ENCODE results near the gene RAB13. TPM values are rescaled to one million over a fixed set of nuclear protein-coding genes. Genes with fewer than 3 reads are reported as not detected.

RAB13 gene
- total RNA-seq, 1 donor from 2014 or later, result 57.3 TPM

DNA sequence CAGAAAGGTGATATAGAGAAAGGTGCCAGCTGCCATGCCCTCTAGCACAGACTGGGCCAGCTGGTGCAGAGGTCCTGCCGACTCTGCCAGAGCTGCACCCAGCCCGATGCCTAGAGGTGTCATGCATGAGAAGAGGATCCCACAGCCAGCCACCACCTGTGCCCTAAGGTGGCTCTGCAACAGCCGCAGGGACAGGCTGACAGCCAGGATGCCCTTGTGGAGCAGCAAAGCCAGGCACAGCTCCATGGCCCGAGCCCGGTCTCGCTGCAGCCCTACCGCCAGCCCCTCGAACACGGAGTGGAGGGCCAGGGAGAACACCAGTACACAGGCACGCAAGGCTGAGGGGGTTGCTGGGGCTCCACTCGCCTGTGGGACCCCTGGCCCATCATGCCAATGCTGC is 25.9 kb downstream of the RAB13 start:
- DNase-seq (ENCODE audit: low spot score), result no peak
- intact Hi-C loops (cut with DNase I), result no loop called here

DNA sequence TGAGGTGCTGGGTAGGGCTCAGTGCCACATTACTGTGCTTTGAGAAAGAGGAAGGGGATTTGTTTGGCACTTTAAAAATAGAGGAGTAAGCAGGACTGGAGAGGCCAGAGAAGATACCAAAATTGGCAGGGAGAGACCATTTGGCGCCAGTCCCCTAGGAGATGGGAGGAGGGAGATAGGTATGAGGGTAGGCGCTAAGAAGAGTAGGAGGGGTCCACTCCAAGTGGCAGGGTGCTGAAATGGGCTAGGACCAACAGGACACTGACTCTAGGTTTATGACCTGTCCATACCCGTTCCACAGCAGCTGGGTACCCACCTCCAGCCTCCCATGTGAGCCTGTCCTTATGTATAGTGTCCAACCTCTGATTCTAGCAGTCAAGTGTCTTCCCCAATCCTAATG is 26.7 kb downstream of the RAB13 start:
- intact Hi-C loops (cut with DNase I), result loop anchor here (2.0 kb wide), 2 partner anchors 15 to 19 kb away; no protein-coding TSS in a partner anchor

DNA sequence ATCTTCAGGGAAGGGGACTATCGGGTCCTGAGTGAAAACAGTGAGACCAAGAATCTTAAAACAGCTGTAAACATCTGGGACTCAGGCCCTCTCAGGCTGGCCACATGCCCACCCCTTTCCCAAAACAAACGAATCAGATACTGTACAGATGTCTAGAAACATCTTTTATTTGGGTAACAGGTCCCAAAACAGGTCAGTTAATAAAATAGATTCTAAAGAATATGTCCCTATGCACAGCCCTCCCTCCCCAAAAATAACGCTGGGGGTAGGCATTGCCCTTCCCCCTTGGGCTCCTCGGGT is 27.2 kb downstream of the RAB13 start:
- intact Hi-C loops (cut with DNase I), result loop anchor here (2.0 kb wide), 2 partner anchors 14 to 20 kb away; no protein-coding TSS in a partner anchor
- no peak for DNase-seq (ENCODE audit: low spot score)

More for the DNA sequence above, 26.7 kb downstream of the RAB13 start:
- DNase-seq (ENCODE audit: low spot score), result no peak

DNA sequence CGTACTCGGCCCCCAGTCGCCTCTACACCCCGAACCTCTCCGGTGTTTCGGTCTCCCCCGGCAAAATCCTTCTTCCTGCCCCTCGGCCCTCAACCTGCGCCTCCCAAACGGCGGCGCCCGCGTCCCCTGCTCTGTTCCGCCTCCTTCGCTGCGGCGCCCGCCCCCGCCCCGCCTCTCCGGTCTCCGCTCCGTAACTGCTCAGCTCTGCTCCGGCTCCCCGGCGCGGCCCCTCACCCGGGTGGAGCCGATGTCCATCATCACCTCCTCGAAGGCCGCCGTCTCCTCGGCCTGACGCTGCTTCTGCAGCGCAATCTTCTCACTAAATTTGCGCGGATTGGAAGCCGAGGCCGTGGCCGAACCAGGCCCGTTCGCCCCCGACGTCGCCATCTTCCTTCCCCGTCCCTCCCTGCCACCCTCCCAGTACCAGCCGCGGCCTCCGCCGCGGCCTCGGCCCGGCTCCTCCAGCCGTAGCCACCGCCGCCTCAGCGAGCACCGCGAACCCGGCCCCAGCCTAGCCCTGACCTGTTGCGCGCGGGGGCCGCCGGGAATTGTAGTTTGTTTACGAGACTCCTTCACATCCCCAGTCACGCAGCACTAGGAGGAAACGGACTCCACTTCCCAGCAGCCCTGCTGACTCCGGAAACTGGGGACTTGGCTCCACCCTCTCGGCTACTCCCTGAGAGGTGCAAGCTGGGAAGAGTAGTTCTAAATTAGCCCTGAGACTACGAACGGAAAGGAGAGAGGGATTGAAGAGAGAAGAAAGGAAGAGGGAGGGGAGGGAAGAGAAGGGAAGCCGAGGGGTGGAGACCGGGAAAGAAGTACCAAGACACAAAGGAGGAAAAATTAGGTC is 27.8 kb downstream of the RAB13 start, which contains the start of gene CRTC2:
Gene CRTC2 (minus strand): TSS at position 502 of the 850 bp plus-strand sequence. CDS start 115 bp downstream, at position 387.
- peak; percentile 99 for DNase-seq (ENCODE audit: low spot score)
- intact Hi-C loops (cut with DNase I), result loop anchor here (2.0 kb wide), 2 partner anchors 14 to 20 kb away; no protein-coding TSS in a partner anchor

DNA sequence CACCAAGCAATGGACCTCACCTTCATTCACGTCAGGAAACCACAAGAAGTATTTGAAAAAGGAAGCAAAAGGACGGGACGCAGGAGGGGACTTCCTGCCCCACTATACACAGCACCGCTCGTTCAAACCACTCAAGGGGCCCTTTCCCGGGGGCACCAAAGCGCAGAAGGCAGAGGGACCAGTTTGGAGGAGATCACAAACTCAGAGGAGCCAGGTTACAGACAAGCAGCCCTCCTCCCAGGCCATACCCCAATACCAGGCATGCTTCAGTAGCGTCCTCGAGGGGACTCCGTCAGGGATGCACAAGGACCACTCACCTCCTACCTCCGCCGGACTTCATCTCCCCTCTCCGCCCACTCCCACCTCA is 28.4 kb downstream of the RAB13 start:
- DNase-seq (ENCODE audit: low spot score), result no peak
- intact Hi-C loops (cut with DNase I), result loop anchor here (2.0 kb wide), 2 partner anchors 13 to 21 kb away; no protein-coding TSS in a partner anchor

DNA sequence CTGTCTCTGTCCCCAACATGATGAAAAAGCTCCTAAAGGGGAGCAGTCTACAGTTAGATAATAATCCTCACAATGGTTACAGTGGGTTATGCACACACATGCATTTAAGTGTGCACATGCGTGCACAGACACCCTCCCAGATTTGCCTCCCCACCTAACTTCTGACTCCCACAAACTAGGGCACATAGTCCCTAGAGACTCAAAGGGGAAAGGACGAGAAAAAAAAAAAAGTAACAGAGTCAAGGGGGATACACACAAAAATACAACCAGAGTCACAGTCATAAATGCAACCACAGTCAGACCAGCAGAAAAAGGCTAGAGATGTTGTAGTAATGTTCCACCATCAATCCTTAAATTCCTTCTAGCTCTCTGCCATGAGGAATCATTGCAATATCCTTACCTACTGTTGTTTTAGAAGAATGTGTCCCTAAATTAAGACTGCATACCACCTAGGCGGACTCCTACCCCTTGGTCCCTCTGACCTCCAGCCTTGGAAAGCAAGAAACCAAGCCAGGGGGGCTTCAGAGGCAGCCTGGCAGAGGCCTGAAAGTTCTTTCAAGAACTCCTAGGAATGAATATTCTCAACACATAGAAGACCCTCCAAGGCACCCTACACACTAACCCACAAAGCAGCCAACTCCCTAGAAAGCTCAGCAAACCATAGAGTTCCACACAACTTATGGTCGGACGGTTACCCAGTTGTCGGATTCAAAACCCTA is 29.0 kb downstream of the RAB13 start:
- intact Hi-C loops (cut with DNase I), result no loop called here
- DNase-seq (ENCODE audit: low spot score), result no peak

DNA sequence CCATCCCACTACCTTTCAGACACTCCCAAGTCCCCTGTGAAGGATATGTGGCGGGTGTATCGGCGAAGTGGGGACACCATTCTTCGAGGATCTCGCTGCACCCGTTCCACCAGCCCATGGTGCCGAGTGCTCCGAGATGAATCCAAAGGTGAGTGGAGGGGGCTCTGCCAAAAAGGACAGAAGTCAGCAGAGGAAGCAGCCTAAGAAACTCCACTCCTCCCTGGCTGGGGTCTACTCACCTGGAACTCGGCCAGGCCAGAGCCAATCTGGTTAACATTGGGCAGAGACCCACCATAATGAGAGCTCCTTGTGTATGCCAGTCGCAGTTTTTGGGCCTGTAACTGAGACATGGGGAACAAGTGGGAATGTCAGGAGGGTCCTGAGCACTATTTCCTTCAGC is 31.3 kb downstream of the RAB13 start:
- intact Hi-C loops (cut with DNase I), result no loop called here
- no peak for DNase-seq (ENCODE audit: low spot score)

DNA sequence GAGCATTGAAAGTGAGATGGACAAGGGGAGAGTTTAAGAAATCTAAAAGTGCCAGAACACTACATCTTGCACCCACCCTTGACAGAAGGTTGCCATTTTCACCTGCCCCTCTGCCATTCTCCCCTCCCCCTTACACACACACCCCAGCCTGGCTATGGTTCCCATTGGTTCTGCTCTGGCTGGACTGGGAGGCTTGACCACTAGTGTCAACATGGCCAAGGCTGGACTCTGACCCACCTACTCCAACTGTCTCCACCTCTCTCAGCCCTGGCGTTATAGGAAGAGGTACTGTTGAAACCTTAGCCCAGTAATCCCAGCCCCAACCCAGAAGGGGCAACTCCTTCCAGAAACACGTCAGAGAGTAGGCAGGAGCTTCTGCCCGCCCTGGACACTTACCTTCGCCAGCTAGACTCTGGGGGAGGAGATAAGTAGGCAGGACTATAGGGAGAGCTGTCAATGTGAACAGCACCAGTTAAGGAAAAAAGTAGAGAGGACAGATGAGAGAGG is 32.2 kb downstream of the RAB13 start:
- intact Hi-C loops (cut with DNase I), result no loop called here
- no peak for DNase-seq (ENCODE audit: low spot score)

DNA sequence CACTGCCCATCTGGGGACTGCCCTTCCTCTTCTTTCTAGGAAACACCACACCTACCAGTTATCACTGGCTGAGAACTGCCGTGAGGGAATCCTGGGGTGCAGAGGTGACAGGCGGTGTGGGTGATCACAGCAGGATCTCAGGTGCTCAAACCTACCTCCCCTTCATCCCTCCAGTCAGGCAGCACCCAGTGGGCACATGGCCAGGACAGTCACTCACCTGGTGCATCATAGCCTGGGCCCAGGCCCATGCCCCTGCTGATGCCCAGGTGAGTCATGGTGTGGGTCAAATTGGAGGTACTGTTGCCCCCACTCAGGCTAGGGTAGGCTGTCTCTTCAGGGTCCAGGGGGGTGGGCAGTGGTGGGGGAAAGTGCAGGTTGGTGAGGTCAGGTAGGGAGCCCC is 34.3 kb downstream of the RAB13 start:
- intact Hi-C loops (cut with DNase I), result no loop called here
- no peak for DNase-seq (ENCODE audit: low spot score)

DNA sequence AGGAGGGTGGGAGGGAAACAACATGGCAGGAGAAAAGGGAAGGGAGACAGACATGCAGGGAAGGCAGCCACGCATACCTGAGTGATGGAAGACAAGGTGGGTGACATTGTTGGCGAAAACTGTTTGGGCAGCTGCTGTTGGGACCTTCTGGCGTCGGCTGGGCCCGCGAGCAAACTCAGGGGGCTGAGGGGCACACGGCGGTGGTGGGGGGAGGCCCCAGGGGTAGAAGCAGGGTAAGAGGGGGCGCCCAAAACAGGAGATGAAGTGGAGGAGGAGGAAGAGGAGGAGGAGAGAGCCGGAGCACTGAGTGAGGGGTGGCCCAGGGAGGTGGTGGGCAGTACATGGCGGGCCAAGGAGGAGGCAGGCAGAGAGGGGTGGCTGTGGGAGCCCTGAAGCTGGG is 35.0 kb downstream of the RAB13 start:
- no peak for DNase-seq (ENCODE audit: low spot score)
- intact Hi-C loops (cut with DNase I), result no loop called here

DNA sequence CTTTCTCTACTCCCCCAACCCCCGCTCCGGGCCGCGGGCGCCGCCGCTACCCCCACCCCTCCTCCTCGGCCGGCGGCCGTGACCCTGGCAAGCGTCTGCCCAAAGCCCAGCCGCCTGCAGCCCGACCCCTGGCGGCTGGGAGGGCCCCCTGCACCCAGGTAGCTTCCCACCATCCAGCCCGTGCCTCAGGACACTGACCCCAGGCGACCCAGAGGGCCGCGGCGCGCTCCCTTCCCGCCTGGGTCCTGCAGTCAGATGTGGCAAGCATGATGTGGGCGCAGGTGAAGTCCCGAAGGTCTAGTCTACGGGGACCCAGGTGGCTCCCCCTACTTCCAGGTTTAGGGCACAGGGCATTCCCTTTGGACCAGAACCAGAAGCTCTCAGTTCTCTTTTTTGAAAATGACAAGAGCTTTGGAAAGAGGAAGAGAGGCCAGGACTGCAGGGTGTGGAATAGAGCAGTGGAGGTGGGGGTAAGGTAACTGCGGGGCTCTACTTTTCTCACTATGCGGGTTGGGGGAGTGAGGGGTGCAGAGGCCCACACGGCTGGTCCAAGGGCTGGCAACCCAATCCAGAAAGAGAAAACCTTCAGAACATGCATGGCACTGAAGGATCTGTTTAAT is 39.4 kb downstream of the RAB13 start, which contains the start of gene DENND4B:
Gene DENND4B (minus strand): TSS at position 97 of the 620 bp plus-strand sequence. CDS start 2,344 bp downstream, outside the sequence.
- peak; percentile 93 for DNase-seq (ENCODE audit: low spot score)
- intact Hi-C loops (cut with DNase I), result loop anchor here (2.0 to 5.0 kb wide), 3 partner anchors 41 to 150 kb away; partner anchors contain the start of gene RAB13

DNA sequence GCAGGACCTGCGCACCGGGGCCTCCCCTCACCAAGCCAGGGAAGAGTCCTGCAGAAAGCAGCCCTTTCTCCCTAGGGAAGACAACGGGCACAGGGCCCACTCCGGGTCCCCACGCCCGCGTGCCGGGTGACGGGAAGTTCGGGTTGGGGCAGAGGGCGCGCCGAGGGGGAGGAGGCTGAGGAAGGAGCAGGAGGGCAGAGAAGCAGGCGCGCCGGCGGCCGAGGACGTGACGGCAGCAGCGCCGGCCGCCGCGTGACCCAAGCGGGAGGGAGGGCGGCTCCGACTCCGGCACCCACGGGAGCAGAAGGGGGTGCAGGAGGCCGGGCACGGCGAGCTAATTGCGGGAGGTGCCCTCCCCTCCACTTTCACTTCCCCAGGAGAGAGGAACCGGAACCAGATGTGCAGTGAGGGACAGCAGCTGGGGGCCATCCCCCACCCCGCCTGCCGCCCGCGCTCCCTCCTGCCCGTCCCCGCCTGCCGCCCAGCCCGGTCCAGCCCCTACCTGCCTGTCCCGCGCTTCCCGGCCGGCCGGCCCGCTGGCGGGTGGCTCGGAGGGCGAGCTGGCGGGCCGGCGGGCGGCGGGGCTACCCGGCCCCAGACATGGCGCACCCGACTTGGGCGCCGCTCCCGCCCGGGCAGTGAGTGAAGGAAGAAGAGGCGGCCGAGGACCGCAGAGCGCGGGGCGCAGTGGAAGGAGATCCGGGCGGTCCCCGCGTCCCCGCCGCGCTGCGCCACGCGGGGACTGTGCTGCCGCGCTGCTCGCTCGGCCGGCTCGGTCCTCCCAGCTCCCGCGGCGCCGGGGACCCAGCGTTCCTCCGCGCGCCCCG is 40.1 kb downstream of the RAB13 start:
- intact Hi-C loops (cut with DNase I), result loop anchor here (2.0 to 5.0 kb wide), 4 partner anchors 13 to 149 kb away; partner anchors contain the start of genes CRTC2 and RAB13
- peak; percentile 96 for DNase-seq (ENCODE audit: low spot score)

DNA sequence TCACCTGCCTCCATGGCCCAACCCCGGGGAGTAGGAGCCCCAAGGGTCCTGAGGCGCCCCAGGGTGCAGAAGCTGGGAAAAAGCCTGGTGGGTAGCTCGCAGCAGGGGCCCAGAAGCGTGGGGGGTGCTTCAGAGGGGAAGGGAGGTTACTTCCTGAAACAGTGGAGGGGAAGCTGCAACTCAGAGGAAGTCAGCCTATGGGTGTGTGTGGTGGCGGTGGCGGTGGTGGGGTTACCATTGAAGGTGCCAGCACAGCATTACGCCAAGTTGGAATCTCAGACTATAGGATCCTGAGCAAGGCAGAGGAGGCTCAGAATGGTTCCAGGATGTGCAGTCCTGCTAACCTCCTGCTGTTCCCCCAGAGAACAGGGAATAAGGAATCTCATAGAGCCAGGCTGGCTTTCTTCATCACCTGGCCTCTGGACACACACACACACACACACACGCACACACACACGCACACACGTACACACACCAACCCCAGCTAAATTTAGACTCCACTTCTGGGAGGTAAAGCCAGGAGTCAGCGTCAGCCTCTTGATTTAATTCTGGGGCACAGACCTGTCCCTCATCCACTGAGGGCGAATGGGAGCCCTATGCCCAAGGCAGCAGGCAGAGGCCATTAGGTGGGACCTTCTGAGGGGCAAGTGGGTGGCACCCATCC is 40.9 kb downstream of the RAB13 start:
- intact Hi-C loops (cut with DNase I), result loop anchor here (2.0 to 5.0 kb wide), 2 partner anchors 14 to 42 kb away; partner anchors contain the start of genes CRTC2 and RAB13
- peak; percentile 83 for DNase-seq (ENCODE audit: low spot score)

DNA sequence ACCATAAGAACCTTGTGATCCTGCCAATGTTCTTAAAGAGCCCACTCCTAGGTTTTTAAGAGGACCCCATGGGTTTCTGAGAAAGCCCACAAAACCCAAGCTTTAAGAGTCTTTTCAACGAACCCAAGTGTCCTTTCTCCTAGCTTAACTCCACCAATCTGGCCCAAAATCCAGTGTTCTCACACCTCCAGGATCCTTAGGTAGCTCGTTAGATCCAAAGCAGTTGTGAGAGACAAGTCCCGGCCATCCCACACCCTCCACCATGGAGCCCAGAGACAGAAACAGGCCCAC is 41.4 kb downstream of the RAB13 start:
- intact Hi-C loops (cut with DNase I), result loop anchor here (2.0 to 5.0 kb wide), 2 partner anchors 14 to 43 kb away; partner anchors contain the start of genes CRTC2 and RAB13
- no peak for DNase-seq (ENCODE audit: low spot score)

DNA sequence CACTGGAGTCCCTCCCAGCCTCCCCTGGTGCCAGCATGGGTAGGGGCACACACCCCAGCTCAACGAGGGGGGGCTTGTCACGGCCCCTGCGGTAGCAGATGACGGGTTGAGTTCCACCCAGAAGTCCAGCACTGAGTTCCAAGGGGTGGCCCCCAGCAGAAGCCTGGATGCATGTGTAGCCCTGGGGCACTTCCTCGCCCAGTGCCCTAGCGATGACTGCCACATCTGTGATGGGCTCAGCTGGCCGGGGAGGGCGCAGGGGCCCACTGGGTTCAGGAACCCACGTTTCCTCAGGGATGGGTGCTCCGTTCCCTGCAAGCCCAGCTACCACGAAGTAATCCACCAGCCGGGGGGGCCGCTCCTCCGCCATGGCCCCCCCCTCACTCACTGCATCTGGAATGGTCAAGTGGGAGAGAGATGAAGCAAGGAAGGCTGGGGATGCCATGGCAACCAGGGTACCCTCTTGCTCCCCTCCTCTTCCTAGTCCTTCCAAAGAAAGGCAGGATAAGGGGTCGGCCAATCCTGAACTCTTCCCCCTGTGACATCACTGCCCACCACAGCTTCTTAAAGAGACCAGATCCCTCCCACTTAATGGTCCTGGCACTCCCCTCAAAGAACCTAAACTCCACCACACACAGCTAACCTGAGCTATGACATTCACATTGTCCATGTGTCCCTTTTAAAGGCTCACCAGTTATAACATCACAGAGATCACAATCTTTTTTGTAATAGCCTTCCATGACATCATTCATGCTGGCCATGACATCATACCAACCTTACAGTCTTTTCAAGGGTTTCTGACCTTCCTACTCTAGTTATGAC is 41.9 kb downstream of the RAB13 start:
- intact Hi-C loops (cut with DNase I), result loop anchor here (2.0 kb wide), 1 partner anchor 15 kb away; the partner anchor contains the start of gene CRTC2
- no peak for DNase-seq (ENCODE audit: low spot score)

DNA sequence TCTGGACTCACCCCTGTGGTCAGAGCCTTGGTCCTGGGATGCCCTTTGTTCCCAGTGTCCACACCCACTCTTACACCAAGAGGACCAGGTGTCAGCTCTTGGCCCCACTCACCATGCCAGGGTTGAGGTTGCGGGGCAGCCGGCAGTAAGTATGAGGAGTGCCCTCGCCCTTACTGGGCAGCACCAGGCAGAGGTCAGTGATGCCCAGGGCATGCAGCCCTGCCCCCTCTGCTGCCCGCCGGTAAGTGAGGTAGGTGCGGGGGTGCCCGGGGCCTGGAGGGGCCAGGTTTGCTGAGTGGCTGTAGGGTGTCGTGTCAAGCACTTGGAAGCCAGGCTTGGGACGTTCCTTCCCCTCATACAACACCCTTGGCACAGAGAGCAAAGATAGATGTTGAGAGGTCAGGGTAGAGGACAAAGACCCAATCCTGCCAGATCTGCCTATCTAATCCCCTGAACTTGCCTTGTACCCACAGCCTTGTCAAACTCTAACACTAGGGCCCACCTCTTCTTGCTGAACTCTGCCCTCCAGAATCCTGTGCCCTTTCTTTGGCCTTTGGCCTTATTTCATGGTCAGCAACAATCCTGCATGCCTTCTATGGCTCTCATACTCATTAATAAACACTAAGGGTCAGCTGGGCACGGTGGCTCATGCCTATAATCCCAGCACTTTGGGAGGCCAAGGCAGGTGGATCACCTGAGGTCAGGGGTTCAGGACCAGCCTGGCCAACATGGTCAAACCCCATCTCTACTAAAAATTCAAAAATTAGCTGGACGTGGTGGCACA is 43.2 kb downstream of the RAB13 start:
- DNase-seq (ENCODE audit: low spot score), result no peak
- intact Hi-C loops (cut with DNase I), result no loop called here

Data from cardiac septum (tissue), 1 donor.